GM19099 (cell line): ENCODE measurements around the gene PRSS22.

Source experiments
- POLR2A ChIP-seq: IDR thresholded peaks from 3 replicates; pipeline ENCODE4 v1.6.1; 2011; ENCODE audit warnings: low read depth; ENCODE audit not compliant: insufficient read length; ENCODE audit errors: extremely low read depth

The PRSS22 gene

DNA sequence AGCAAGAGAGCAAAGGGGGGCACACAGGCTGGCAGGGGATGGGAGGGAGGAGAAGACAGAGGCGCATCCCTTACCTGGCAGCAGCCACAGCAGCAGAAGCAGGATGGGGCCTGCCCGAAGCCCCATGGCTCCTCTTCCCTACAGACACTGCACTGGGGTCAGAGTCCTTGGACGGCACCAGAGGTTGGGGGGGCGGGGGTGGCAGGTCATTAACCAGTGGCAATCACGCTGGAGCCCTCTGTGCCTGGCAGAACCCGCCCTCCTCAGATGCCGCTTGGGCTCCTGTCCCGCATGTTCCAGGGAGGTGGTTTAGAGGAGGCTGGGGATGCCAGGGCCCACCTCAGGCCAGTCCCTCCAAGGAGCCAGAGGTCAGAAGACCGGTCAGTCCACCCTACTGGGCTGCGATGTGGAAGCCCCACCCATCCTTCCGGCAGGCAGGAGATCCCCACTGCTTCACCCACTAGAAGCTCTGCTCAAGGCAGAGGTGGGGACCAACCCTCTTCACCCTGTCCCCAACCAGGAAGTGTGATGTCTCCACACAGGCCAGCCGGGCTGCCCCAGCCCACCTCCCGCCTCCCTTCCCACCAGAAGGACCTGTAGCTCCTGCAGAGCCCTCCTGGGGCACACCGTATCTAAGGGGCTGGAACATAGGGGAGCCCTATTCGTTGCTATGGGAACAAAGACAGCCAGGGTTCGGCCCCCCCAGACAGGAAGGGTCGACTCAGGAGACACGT, 16.2 kb downstream of the PRSS22 start:
- no peak for TF ChIP-seq POLR2A

- TF ChIP-seq POLR2A = no peak
Measured at GRCh38 chr16:2840914-2841313, 17.1 kb downstream of the PRSS22 start.

- no peak for TF ChIP-seq POLR2A
Measured at GRCh38 chr16:2839650-2840450, 18.1 kb downstream of the PRSS22 start.

DNA sequence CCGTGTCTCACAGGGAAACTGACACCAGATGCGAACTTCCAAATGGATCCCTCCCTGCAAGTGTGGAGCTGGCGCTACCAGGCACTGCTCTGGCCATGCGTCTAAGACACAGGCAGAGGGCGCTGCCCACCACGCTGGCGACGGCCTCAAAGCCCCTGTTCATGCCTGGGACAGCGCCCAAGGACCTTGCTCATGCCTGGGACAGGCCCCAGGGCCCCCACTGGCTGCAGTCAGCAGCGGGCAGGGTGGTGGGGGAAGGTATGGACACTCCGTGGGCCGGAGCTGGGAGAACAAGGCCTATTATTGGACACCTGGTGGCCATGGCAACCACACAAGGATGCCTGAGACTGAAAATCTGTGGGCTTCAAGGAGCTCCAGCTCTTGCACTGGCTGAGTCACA, 19.0 kb downstream of the PRSS22 start:
- TF ChIP-seq POLR2A = no peak

GRCh38 chr16:2836646-2837508, 21.1 kb downstream of the PRSS22 start:
- no peak for TF ChIP-seq POLR2A

- no peak for TF ChIP-seq POLR2A
Measured at GRCh38 chr16:2835638-2836493, 22.1 kb downstream of the PRSS22 start.

DNA sequence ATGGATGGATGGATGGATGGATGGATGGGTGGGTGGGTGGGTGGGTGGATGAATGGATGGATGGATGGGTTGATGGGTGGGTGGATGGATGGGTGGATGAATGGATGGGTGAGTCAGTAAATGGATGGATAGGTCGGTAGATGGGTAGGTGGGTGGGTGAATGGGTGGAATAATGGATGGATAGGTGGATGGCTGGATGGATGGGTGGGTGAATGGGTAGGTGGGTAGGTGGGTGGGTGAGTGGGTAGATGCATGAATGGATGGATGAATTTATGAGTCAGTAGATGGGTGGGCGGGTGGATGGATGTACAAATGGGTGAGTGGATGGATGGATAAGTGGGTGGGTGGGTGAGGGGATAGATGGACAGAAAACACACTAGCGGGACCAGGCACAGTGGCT, 23.0 kb downstream of the PRSS22 start:
- no peak for TF ChIP-seq POLR2A

DNA sequence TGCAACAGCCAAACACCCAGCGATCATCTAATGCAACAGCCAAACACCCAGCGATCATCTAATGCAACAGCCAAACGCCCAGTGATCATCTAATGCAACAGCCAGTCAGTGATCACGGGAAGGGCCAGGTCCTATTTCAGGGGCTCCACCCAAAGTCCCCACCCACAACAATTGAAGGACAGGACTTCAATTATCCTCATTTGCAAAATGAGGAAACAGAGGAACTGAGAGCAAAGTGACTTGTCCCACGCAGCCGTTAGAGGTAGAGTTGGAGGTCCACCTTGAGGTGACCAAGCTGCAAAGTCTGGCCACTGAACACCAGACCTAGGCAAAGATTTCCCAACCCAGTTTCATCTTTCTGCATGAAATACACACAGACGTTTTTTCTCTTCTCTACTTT, 24.2 kb downstream of the PRSS22 start:
- no peak for TF ChIP-seq POLR2A

DNA sequence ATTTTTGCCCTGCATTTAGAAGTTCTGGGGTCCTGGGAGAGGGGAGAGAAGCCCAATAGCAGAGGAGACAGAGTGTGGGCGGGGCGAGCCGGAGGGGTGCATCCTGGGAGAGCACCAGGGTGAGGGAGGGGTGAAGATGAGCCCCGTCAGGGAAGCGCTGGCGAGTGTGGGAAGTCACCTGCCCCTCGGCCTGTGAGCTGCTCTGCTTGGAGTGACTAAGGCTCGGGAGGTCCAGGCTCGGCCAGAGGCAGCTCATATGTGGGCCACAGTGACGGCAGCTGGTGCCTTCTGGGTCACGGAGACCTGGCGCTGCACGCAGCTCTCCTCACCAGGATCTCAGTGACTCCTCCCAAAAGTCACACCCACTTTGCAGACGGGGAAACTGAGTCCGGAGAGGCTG, 26.8 kb downstream of the PRSS22 start:
- TF ChIP-seq POLR2A = no peak

- no peak for TF ChIP-seq POLR2A
Measured at GRCh38 chr16:2830355-2830695, 27.6 kb downstream of the PRSS22 start.

GRCh38 chr16:2829501-2830354, 28.2 kb downstream of the PRSS22 start, which contains the start of gene ZG16B:
TSS of gene ZG16B (plus strand) at chr16:2830303. CDS start at chr16:2830442, 139 bp downstream.
- no peak for TF ChIP-seq POLR2A

GRCh38 chr16:2828876-2829430, 29.0 kb downstream of the PRSS22 start:
- no peak for TF ChIP-seq POLR2A

- no peak for TF ChIP-seq POLR2A
Measured at GRCh38 chr16:2828521-2828840, 29.5 kb downstream of the PRSS22 start.
